Measurements from ENCODE around the gene CUL2. TPM values are rescaled to one million over a fixed set of nuclear protein-coding genes. Genes with fewer than 3 reads are reported as not detected.

The CUL2 gene
- total RNA-seq, 4 donors from 2014 or later, result 12.0 to 23.8 (median 13.3) TPM

DNA sequence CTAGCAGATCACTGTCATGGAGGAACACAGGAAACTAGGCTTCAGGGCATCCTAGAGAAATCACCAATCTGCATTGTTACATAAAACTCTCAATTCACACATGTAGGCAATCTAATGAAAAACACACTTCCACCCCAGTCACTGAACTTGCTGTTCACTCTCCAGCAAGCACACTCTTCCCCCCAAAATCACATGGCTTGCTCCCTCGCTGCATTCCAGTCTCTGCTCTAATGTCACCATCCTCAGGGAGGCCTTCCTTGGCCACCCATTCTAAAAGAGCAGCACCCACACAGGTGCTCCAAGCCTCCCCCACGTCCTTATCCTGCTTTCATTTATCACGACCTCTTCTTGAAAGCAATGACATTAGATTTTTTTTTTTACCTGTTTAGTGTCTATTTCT, 19.6 kb downstream of the CUL2 start:
- H3K9me3 ChIP-seq, result no peaks in the 10 kb centered on the region

DNA sequence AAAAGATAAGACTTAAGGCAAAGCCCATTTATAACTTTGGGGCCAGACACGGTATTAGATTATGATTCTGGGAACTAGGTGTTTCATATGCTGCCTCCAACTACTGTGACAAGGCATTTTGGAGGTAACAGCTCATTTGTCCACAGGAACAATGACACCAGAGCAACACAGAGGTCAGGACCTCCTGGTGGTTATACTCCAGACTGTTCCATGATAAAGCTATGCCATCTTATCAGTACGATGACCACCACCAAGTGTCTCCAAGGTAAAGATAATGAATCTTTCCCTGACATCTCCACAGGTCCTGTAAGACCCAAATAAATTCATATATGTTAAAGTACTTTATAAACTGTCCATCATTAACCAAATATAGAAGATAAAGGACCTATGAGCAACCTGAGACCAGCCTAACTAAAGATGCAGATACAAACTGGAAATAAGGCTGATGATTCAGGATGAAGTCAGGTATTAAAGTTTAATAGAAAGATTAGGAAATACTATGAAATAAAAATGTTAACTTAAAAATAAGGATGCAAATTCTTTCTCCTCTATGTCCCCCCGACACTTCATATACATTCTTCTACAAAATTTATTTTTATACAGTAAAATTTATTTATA, 26.2 kb downstream of the CUL2 start:
- Histone ChIP-seq H3K36me3 (peaks cover 0 to 84% (median 5%) of the 10 kb centered on the region in 3 donors), H3K9me3 (no peaks in the 10 kb centered on the region), H3K4me3 (no peak overlapping the region), H3K4me1 (no peaks in the 10 kb centered on the region), H3K27ac (no peak overlapping the region), H3K27me3 (no peaks in the 10 kb centered on the region)
- TF ChIP-seq, protein P1, sequence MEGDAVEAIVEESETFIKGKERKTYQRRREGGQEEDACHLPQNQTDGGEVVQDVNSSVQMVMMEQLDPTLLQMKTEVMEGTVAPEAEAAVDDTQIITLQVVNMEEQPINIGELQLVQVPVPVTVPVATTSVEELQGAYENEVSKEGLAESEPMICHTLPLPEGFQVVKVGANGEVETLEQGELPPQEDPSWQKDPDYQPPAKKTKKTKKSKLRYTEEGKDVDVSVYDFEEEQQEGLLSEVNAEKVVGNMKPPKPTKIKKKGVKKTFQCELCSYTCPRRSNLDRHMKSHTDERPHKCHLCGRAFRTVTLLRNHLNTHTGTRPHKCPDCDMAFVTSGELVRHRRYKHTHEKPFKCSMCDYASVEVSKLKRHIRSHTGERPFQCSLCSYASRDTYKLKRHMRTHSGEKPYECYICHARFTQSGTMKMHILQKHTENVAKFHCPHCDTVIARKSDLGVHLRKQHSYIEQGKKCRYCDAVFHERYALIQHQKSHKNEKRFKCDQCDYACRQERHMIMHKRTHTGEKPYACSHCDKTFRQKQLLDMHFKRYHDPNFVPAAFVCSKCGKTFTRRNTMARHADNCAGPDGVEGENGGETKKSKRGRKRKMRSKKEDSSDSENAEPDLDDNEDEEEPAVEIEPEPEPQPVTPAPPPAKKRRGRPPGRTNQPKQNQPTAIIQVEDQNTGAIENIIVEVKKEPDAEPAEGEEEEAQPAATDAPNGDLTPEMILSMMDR (IDR thresholded peaks at IDR 0.05), result no peak
- no peak for TF ChIP-seq POLR2A (IDR thresholded peaks at IDR 0.05)
- no peak for TF ChIP-seq EP300 (IDR thresholded peaks at IDR 0.05)
- DNase-seq (ENCODE audit: low spot score in 2 of 2), result no peak
- WGBS, 2 donors, result 95 to 99% methylated on average over 3 of the region's 3 CpGs

More for the DNA sequence above, 19.6 kb downstream of the CUL2 start:
- Histone ChIP-seq H3K4me3 (no peak overlapping the region), H3K4me1 (no peaks in the 10 kb centered on the region), H3K27me3 (no peaks in the 10 kb centered on the region), H3K27ac (no peak overlapping the region), H3K36me3 (peaks cover 0 to 43% (median 0%) of the 10 kb centered on the region in 3 donors)
- WGBS, 2 donors, result 85 to 92% methylated on average over 3 of the region's 3 CpGs
- no peak for DNase-seq (ENCODE audit: low spot score in 2 of 2)
- TF ChIP-seq EP300 (IDR thresholded peaks at IDR 0.05) (no peak), POLR2A (IDR thresholded peaks at IDR 0.05) (no peak)
- TF ChIP-seq, protein P1 (IDR thresholded peaks at IDR 0.05), result no peak

DNA sequence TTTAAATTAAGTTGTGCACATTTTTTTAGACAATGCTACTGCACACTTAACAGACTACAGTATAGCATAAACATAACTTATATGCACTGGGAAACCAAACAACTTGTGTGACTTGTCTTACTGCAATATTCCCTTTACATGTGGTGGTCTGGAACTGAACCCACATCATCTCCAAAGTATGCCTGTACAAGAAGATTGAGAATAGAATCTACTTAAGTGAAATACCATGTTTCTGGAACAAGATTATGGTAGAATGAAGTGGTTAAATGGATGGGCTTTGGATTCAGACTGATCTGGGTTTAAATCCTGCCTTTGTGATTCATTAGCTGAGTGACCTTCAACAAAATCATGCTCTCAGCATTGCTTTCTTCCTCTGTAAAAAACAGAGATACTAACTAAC, 30.7 kb downstream of the CUL2 start:
- no peak overlapping the region for H3K27ac ChIP-seq
- no peaks in the 10 kb centered on the region for H3K9me3 ChIP-seq
- H3K4me1 ChIP-seq, result no peaks in the 10 kb centered on the region
- H3K27me3 ChIP-seq, result no peaks in the 10 kb centered on the region
- no peak overlapping the region for H3K4me3 ChIP-seq
- DNase-seq (ENCODE audit: low spot score in 2 of 2), result no peak
- TF ChIP-seq POLR2A (IDR thresholded peaks at IDR 0.05) (no peak), EP300 (IDR thresholded peaks at IDR 0.05) (no peak)
- TF ChIP-seq, protein P1 (IDR thresholded peaks at IDR 0.05), result no peak
- H3K36me3 ChIP-seq, result peaks cover 0 to 73% (median 5%) of the 10 kb centered on the region in 3 donors

DNA sequence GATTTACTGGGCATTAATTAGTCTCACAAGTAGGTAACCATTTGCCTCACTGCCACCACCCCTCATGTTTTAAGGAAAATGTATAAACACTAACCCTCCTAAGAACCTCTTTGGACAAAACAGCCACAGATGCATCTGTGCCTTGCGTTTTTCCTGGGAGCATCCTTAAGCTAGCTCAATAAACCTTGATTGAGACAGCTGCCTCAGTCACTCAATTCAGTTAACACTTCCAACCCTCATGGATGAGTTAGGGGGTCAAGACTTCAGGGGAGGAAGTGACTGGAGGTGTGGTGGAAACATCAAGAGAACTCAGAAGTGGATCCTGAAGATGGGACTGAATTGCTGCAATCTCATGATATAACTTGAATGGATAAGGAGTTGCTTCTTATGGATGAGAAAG, 31.5 kb downstream of the CUL2 start:
- DNase-seq (ENCODE audit: low spot score in 2 of 2), result no peak
- WGBS, 2 donors, result 65 to 81% methylated on average over 1 of the region's 1 CpG

DNA sequence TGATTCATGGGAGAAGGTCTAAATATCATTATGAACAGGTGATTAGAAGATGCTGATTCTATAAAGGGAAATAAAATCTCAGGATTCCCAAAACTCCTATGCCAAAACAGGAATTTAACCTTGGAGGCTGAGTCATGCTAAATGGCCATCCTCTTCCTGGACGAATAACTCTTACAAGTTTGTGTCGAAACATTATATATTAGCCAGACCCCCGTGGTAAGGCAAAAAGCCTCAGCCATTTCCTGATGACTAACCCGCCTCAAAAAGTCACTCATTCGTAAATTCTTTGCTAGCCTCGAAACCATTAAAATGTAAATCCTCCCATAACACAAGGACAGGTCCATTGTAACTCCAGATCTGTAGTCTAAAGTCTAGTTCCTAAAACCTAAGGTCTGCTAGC, 32.0 kb downstream of the CUL2 start:
- Histone ChIP-seq H3K9me3 (no peaks in the 10 kb centered on the region), H3K27me3 (no peaks in the 10 kb centered on the region), H3K4me1 (no peaks in the 10 kb centered on the region), H3K4me3 (no peak overlapping the region), H3K27ac (no peak overlapping the region), H3K36me3 (peaks cover 0 to 62% (median 5%) of the 10 kb centered on the region in 3 donors)
- no peak for DNase-seq (ENCODE audit: low spot score in 2 of 2)
- TF ChIP-seq, protein P1 (IDR thresholded peaks at IDR 0.05), result no peak
- no peak for TF ChIP-seq EP300 (IDR thresholded peaks at IDR 0.05)
- 73 to 82% methylated on average over 6 of the region's 6 CpGs for WGBS, 2 donors

More for the DNA sequence above, 31.5 kb downstream of the CUL2 start:
- no peaks in the 10 kb centered on the region for H3K27me3 ChIP-seq
- H3K27ac ChIP-seq, result no peak overlapping the region
- no peaks in the 10 kb centered on the region for H3K9me3 ChIP-seq
- no peak overlapping the region for H3K4me3 ChIP-seq
- H3K36me3 ChIP-seq, result peaks cover 0 to 67% (median 5%) of the 10 kb centered on the region in 3 donors
- TF ChIP-seq, protein P1 (IDR thresholded peaks at IDR 0.05), result no peak
- TF ChIP-seq EP300 (IDR thresholded peaks at IDR 0.05), result no peak
- TF ChIP-seq POLR2A (IDR thresholded peaks at IDR 0.05), result no peak
- no peaks in the 10 kb centered on the region for H3K4me1 ChIP-seq
